Brain microvascular endothelial cell (primary cell): ENCODE data around the gene ZNF225.
A peak's percentile ranks its signal among the peaks of the same experiment; 100 is the strongest.
"Not testable (repeated sequence)": the region's sequence is repeated elsewhere in the genome, so short reads cannot be mapped to it uniquely, and the experiment has no call there.

Experiments used
- DNase-seq: peaks from one replicate; pipeline ENCODE4 v3.0.0-alpha.2; 2020
- H3K27ac ChIP-seq: fragments of 250-450 bp; sonication (Bioruptor Pico); 2 replicates; pipeline ENCODE4 v1.5.1; 2020; ENCODE audit warnings: mild to moderate bottlenecking, moderate library complexity
- H3K27me3 ChIP-seq: fragments of 250-450 bp; sonication (Bioruptor Pico); replicated peaks from 2 replicates; pipeline ENCODE4 v1.5.1; 2020; ENCODE audit warnings: mild to moderate bottlenecking
- H3K36me3 ChIP-seq: fragments of 250-450 bp; sonication (Bioruptor Pico); replicated peaks from 2 replicates; pipeline ENCODE4 v1.5.1; 2020; ENCODE audit warnings: mild to moderate bottlenecking
- H3K4me3 ChIP-seq: 2 replicates; pipeline ENCODE4 v1.5.1; 2011; ENCODE audit warnings: low read depth, mild to moderate bottlenecking, control low read depth, low read length, moderate library complexity
- in situ Hi-C: cut with HindIII; loops from 2 replicates; pipeline ENCODE4 v1.10.0; 2017; ENCODE audit warnings: low sequenced_read_pairs, low pct_ligation_motif_present
- TF ChIP-seq, protein P1 (sequence below): IDR thresholded peaks from 2 replicates; pipeline ENCODE4 v1.5.1; 2011; ENCODE audit warnings: low read depth, mild to moderate bottlenecking, moderate library complexity, low read length, control low read depth, inconsistent platforms; ENCODE audit errors: missing control alignments

Gene ZNF225

DNA sequence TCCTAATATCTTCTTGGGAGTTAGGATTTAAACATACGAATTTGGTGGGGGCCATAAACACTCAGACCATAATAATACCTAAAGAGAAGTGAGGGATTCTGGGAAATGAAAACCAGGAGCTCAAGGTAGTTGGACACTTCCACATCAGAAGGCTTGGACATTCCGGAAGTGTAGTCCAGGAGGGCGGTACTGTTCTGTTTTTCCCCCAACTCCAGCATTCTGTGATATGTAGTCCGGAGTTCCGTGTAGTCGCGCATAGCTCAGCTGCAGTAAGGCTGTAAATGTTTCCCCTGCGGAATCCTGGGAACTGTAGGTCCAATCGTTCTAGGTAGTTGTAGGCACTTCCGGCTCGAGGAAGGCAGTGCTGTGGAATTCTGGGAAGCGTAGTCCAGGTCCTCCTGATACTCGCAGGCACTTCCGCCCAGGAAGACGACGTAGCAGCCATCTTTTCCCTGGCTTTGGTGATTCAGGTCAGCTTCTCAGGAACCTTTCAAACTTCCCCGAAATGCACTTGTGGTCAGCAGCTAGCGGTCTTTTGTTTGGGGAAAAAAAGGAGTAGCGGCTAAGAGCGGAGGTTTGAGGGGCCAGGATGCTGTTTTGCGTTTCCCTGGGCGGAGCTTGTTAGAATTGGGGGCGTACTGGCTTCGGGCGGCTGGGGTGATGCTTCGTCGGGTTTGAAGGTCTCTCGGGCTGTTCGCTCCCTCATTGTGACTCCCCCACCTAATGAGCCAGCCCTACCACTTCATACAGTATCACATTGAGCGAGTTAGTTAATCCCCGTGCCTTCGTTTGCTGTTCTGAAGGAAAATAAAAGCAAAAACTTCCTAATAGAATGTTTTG is 51.7 kb downstream of the ZNF225 start, which contains the start of gene ZNF226:
ZNF226 (plus strand) TSS at position 428 of the 840 bp plus-strand sequence. CDS start 4,981 bp downstream, outside the sequence.
- Histone ChIP-seq H3K27ac (peak within 1 kb of the TSS; percentile 76), H3K27me3 (no peaks in the 10 kb centered on the region), H3K36me3 (peaks cover 16% of the 10 kb centered on the region), H3K4me3 (peak within 1 kb of the TSS; percentile 89)
- TF ChIP-seq, protein P1, sequence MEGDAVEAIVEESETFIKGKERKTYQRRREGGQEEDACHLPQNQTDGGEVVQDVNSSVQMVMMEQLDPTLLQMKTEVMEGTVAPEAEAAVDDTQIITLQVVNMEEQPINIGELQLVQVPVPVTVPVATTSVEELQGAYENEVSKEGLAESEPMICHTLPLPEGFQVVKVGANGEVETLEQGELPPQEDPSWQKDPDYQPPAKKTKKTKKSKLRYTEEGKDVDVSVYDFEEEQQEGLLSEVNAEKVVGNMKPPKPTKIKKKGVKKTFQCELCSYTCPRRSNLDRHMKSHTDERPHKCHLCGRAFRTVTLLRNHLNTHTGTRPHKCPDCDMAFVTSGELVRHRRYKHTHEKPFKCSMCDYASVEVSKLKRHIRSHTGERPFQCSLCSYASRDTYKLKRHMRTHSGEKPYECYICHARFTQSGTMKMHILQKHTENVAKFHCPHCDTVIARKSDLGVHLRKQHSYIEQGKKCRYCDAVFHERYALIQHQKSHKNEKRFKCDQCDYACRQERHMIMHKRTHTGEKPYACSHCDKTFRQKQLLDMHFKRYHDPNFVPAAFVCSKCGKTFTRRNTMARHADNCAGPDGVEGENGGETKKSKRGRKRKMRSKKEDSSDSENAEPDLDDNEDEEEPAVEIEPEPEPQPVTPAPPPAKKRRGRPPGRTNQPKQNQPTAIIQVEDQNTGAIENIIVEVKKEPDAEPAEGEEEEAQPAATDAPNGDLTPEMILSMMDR = no peak
- DNase-seq = peak; percentile 99
- in situ Hi-C loops = no loop called here

DNA sequence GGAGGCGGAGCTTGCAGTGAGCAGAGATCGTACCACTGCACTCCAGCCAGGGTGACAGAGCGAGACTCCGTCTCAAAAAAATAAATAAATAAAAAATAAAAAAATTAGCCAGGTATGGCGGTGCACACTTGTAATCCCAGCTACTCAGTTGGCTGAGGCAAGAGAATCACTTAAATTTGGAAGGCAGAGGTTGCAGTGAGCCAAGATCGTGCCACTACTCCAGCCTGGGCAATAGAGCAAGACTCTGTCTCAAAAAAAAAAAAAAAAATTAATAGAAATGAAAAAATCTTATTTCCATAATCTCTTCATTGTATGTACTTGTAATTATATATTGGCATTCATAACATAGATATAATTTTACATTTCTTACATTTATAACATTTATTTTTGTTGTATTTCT is 57.5 kb downstream of the ZNF225 start:
- in situ Hi-C loops, H3K27ac ChIP-seq, H3K27me3 ChIP-seq, DNase-seq, H3K4me3 ChIP-seq: not testable (repeated sequence)
- H3K36me3 ChIP-seq = peaks cover 69% of the 10 kb centered on the region

DNA sequence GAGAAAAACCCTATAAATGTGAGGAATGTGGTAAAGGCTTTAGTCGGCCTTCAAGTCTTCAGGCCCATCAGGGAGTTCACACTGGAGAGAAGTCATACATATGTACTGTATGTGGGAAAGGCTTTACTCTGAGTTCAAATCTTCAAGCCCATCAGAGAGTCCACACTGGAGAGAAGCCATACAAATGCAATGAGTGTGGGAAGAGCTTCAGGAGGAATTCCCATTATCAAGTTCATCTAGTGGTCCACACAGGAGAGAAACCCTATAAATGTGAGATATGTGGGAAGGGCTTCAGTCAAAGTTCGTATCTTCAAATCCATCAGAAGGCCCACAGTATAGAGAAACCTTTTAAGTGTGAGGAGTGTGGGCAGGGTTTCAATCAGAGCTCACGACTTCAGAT is 63.4 kb downstream of the ZNF225 start:
- no peaks in the 10 kb centered on the region for H3K27me3 ChIP-seq
- peaks cover 58% of the 10 kb centered on the region for H3K36me3 ChIP-seq
- no peak overlapping the region for H3K4me3 ChIP-seq
- TF ChIP-seq, protein P1 = no peak
- in situ Hi-C loops = no loop called here
- H3K27ac ChIP-seq = no peak overlapping the region
- DNase-seq = no peak

DNA sequence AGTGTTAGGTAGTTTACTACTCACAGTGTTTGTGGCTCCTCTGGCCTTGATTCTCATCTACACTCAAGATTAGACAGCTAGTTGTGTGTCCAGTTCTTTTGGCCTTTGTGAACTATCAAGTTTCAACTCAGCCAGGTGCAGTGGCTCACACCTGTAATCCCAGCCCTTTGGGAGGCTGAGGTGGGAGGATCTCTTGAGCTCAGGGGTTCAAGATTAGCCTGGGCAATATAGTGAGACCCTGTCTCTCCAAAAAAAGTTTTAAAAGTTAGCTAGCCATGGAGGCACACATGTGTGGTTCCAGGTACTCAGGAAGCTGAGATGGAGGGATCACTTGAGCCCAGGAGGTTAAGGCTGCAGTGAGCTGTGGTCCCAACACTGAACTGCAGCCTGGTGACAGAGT is 67.8 kb downstream of the ZNF225 start:
- TF ChIP-seq, protein P1 = no peak
- no peak overlapping the region for H3K27ac ChIP-seq
- peaks cover 14% of the 10 kb centered on the region for H3K36me3 ChIP-seq
- no peak for DNase-seq
- in situ Hi-C loops = no loop called here
- no peak overlapping the region for H3K4me3 ChIP-seq
- H3K27me3 ChIP-seq = no peaks in the 10 kb centered on the region

DNA sequence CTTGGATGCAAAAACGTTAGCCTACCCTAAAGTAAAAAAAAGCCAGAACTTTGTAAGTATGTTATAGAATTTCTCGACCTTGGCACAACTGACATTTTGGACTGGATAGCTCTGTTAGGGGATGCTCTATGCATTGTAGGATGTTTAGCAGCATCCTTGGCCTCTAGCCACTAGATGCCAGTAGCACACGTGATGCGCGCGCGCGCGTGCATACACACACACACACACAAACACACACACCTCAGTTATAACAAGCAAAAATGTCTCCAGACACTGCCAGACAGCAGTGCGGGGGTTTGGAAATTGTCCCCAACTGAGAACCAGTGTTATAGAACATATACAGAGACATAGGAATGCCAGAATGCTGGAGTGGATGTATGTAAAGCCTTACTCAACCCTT is 68.9 kb downstream of the ZNF225 start:
- no peak for DNase-seq
- no peak overlapping the region for H3K4me3 ChIP-seq
- no peak overlapping the region for H3K27ac ChIP-seq
- in situ Hi-C loops = no loop called here
- H3K27me3 ChIP-seq = no peaks in the 10 kb centered on the region
- H3K36me3 ChIP-seq = peaks cover 2% of the 10 kb centered on the region
- TF ChIP-seq, protein P1 = no peak
